Upper lobe of left lung (tissue), 4 donors: ENCODE measurements around the gene SHQ1.

Experiments used
- EP300 ChIP-seq, 4 donors: sonication (generic); formaldehyde crosslinking; IDR thresholded peaks; one replicate each; pipeline ENCODE4 v1.5.1; 2017; ENCODE audit warnings: antibody characterized with exemption in 4 of 4, control low read depth in 2 of 4
- TF ChIP-seq, protein P1 (sequence below), 6 experiments: fragments of 450-650 bp in 4 of 6; fragments of 200-600 bp in 2 of 6; sonication (generic) in 2 of 6; IDR thresholded peaks; one replicate each; pipeline ENCODE4 v1.5.1; 2016 to 2019; ENCODE audit warnings: antibody characterized with exemption in 6 of 6

DNA sequence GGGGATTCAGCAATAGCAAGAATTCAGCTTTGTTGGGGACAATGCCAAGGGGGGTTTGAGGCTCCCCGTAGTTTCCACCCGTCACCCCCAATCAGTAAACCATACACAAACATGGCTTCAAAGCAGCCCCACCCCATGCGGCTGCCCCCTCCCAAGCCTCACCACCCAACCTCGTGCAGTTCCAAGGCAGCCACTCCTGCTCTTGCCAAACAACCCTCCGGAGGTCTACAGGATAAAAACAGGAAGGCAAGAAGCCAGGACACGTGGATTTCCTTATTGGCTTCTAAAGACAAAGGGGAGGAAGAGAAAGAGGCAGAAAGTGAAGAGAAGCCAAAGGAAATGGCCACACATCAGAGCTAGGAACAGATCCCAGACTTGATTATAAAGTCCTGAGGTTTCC lies 121.1 kb downstream of the SHQ1 start:
- TF ChIP-seq EP300 (IDR thresholded peaks at IDR 0.05): no peak
- TF ChIP-seq, protein P1, sequence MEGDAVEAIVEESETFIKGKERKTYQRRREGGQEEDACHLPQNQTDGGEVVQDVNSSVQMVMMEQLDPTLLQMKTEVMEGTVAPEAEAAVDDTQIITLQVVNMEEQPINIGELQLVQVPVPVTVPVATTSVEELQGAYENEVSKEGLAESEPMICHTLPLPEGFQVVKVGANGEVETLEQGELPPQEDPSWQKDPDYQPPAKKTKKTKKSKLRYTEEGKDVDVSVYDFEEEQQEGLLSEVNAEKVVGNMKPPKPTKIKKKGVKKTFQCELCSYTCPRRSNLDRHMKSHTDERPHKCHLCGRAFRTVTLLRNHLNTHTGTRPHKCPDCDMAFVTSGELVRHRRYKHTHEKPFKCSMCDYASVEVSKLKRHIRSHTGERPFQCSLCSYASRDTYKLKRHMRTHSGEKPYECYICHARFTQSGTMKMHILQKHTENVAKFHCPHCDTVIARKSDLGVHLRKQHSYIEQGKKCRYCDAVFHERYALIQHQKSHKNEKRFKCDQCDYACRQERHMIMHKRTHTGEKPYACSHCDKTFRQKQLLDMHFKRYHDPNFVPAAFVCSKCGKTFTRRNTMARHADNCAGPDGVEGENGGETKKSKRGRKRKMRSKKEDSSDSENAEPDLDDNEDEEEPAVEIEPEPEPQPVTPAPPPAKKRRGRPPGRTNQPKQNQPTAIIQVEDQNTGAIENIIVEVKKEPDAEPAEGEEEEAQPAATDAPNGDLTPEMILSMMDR (IDR thresholded peaks at IDR 0.05): no peak
